Naive thymus-derived CD8-positive, alpha-beta T cell (primary cell): Measurements from ENCODE around the gene TNIP1. TPM values are rescaled to one million over a fixed set of nuclear protein-coding genes. Genes with fewer than 3 reads are reported as not detected.

Experiments
- ATAC-seq, 2 donors: fragments of 150-1000 bp; cut with Tn5 transposase in 1 of 2; sonication (Bioruptor Pico), chemical (Tn5 transposase) in 1 of 2; 1 replicate in 1 of 2; 2 replicates in 1 of 2; pipeline ENCODE4 v1.10.0; 2021; ENCODE audit warnings: mild to moderate bottlenecking in 2 of 2, moderate library complexity in 2 of 2
- POLR2A ChIA-PET: fragments of 350-600 bp; sonication (Branson Sonifier 250); formaldehyde crosslinking; loops from one replicate; lab custom pipeline; 2021; ENCODE audit warnings: antibody characterized with exemption; lab: Charles Lee
- DNase-seq, 10 donors: peaks; one replicate each; pipeline versions ENCODE4 v3.0.0 to v3.0.0-alpha.2; 2020 to 2022
- H3K27ac Mint-ChIP-seq, 10 donors: one replicate each; pipeline ENCODE4 v1.8.0; 2020 to 2022; ENCODE audit warnings: mild to moderate bottlenecking in 10 of 10, mixed read lengths in 10 of 10, moderate library complexity in 4 of 10, inconsistent platforms in 1 of 10
- H3K27me3 Mint-ChIP-seq, 5 donors: one replicate each; pipeline ENCODE4 v1.8.0; 2021 to 2022; ENCODE audit warnings: mixed read lengths in 5 of 5
- H3K36me3 Mint-ChIP-seq, 3 donors: one replicate each; pipeline ENCODE4 v1.8.0; 2020 to 2022; ENCODE audit warnings: mixed read lengths in 3 of 3, mild to moderate bottlenecking in 2 of 3, inconsistent platforms in 1 of 3
- H3K4me1 Mint-ChIP-seq, 4 donors: one replicate each; pipeline ENCODE4 v1.8.0; 2021 to 2022; ENCODE audit warnings: mixed read lengths in 4 of 4
- H3K4me3 Mint-ChIP-seq, 10 donors: one replicate each; pipeline ENCODE4 v1.8.0; 2020 to 2022; ENCODE audit warnings: mild to moderate bottlenecking in 10 of 10, mixed read lengths in 10 of 10, moderate library complexity in 6 of 10, inconsistent platforms in 1 of 10
- H3K9me3 Mint-ChIP-seq, 9 donors: one replicate each; pipeline ENCODE4 v1.8.0; 2020 to 2022; ENCODE audit warnings: mixed read lengths in 9 of 9, mild to moderate bottlenecking in 3 of 9, inconsistent platforms in 1 of 9, moderate library complexity in 1 of 9
- polyA plus RNA-seq, 3 donors: library from polyadenylated mRNA; unstranded; fragments of 300-500 nt; fragmentation: Illumina TruSeq; gene quantifications; one replicate each; pipeline ENCODE4 v1.2.3, GENCODE V29; 2021
- total RNA-seq, 8 experiments: library from RNA in 2 of 8; stranded (reverse) in 2 of 8; gene quantifications; one replicate each; pipeline ENCODE4 v1.2.3 and lab custom pipeline; 2021 to 2026

The TNIP1 gene
- total and polyA plus RNA-seq, 5 experiments from 2014 or later = 25.6 to 140 (median 37.5) TPM

- Mint-ChIP-seq H3K9me3 (no peaks in the 10 kb centered on the region), H3K4me3 (no peak overlapping the region), H3K27me3 (no peaks in the 10 kb centered on the region), H3K27ac (peak overlapping the region in 1 of 10 donors; percentile 39), H3K4me1 (peaks cover 0 to 2% (median 0%) of the 10 kb centered on the region in 4 donors), H3K36me3 (peaks cover 8 to 98% (median 45%) of the 10 kb centered on the region in 3 donors)
- no peak for ATAC-seq
- POLR2A ChIA-PET = interaction anchor here (0.6 to 0.7 kb wide), 2 partner anchors 9 to 255 kb away, joined by 3 to 6 read pairs; partner anchors contain the start of gene SMIM3
- no peak for DNase-seq
These were observed 47.5 kb downstream of the TNIP1 start for GRCh38 chr5:151033217-151033934.

DNA sequence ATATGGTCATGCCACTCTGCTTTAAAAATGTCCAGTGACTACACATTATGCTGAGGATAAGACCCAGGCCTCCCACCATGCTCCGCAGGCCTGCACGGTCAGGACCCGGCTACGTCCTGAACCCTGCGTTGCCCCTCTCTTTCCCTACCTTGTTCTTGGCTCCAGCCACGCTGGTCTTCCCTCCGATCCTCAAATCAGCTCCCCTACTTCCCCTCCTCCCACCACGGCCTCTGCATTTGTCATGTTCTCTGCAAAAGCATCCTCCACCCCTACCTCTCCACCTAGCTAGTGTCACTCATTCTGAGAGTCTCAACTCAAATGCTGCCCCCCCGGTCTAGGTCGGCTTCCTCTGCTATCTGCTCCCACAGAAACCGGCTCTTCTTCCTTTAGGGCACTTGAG lies 49.3 kb downstream of the TNIP1 start:
- no peak overlapping the region for H3K4me3 Mint-ChIP-seq
- no peak for ATAC-seq
- H3K4me1 Mint-ChIP-seq = no peaks in the 10 kb centered on the region
- peaks cover 8 to 83% (median 38%) of the 10 kb centered on the region in 3 donors for H3K36me3 Mint-ChIP-seq
- POLR2A ChIA-PET = no interaction called here
- no peak overlapping the region for H3K27ac Mint-ChIP-seq
- no peak for DNase-seq
- H3K9me3 Mint-ChIP-seq = no peaks in the 10 kb centered on the region
- H3K27me3 Mint-ChIP-seq = no peaks in the 10 kb centered on the region

DNA sequence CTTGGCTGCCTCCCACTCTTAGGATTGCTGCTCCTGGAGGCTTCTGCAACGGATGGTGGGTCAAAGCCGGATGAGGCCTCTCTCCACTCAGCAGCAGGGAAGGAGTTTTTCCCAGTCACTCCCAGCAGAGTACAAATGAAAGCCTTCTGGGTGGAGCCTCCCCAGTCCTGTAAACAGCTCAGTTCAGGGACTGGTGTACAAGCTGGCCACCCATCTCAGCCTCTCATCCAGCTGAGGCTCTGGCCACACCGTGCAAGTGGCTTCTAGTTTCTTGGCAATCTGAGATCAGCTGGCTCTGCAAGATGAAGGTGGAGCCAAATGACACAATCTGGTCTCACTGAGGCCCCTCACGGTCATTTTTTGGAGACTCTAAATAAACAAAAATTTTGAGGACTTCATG lies 50.5 kb downstream of the TNIP1 start:
- H3K9me3 Mint-ChIP-seq = no peaks in the 10 kb centered on the region
- H3K4me1 Mint-ChIP-seq = no peaks in the 10 kb centered on the region
- H3K27me3 Mint-ChIP-seq = no peaks in the 10 kb centered on the region
- H3K4me3 Mint-ChIP-seq = no peak overlapping the region
- peaks cover 8 to 73% (median 32%) of the 10 kb centered on the region in 3 donors for H3K36me3 Mint-ChIP-seq
- POLR2A ChIA-PET = no interaction called here
- no peak overlapping the region for H3K27ac Mint-ChIP-seq
- ATAC-seq (no peak), DNase-seq (no peak)

DNA sequence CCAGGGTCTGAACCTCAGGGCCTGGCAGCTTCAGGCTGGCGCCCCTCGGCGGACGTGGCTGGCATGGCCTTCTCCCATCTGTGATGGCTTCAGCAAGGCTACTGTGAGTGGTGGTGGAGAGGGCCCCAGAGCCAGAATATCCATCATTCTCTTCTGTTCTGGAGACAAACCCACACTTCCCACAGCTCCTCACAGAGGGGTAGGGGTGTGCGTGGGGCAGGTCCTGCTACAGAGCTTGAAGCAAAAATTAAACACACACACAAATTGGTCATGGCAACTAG lies 50.8 kb downstream of the TNIP1 start:
- no peaks in the 10 kb centered on the region for H3K9me3 Mint-ChIP-seq
- H3K27me3 Mint-ChIP-seq = no peaks in the 10 kb centered on the region
- no peak overlapping the region for H3K27ac Mint-ChIP-seq
- DNase-seq = no peak
- POLR2A ChIA-PET = no interaction called here
- no peak overlapping the region for H3K4me3 Mint-ChIP-seq
- no peak for ATAC-seq
- peaks cover 8 to 69% (median 32%) of the 10 kb centered on the region in 3 donors for H3K36me3 Mint-ChIP-seq
- H3K4me1 Mint-ChIP-seq = no peaks in the 10 kb centered on the region

GRCh38 chr5:151029179-151030055 lies 51.4 kb downstream of the TNIP1 start:
- DNase-seq (no peak), ATAC-seq (no peak)
- Mint-ChIP-seq H3K4me1 (peaks cover 0 to 4% (median 2%) of the 10 kb centered on the region in 4 donors), H3K27ac (peak overlapping the region in 1 of 10 donors; percentile 30), H3K9me3 (no peaks in the 10 kb centered on the region), H3K36me3 (peaks cover 8 to 63% (median 29%) of the 10 kb centered on the region in 3 donors), H3K27me3 (no peaks in the 10 kb centered on the region), H3K4me3 (no peak overlapping the region)
- POLR2A ChIA-PET = no interaction called here

GRCh38 chr5:151028717-151029116 lies 52.1 kb downstream of the TNIP1 start:
- no peaks in the 10 kb centered on the region for H3K9me3 Mint-ChIP-seq
- DNase-seq (no peak), ATAC-seq (no peak)
- POLR2A ChIA-PET = no interaction called here
- H3K27me3 Mint-ChIP-seq = no peaks in the 10 kb centered on the region
- no peak overlapping the region for H3K4me3 Mint-ChIP-seq
- peak overlapping the region in 2 of 10 donors; percentile 0 to 57 for H3K27ac Mint-ChIP-seq
- H3K36me3 Mint-ChIP-seq = peaks cover under 1 to 56% (median 27%) of the 10 kb centered on the region in 3 donors
- peaks cover 0 to 10% (median 4%) of the 10 kb centered on the region in 4 donors for H3K4me1 Mint-ChIP-seq

GRCh38 chr5:151027961-151028479 lies 52.8 kb downstream of the TNIP1 start:
- no peak overlapping the region for H3K4me3 Mint-ChIP-seq
- H3K4me1 Mint-ChIP-seq = peaks cover 0 to 10% (median 5%) of the 10 kb centered on the region in 4 donors
- ATAC-seq (no peak), DNase-seq (no peak)
- H3K27ac Mint-ChIP-seq = peak overlapping the region in 1 of 10 donors; percentile 0
- H3K9me3 Mint-ChIP-seq = no peaks in the 10 kb centered on the region
- H3K27me3 Mint-ChIP-seq = no peaks in the 10 kb centered on the region
- POLR2A ChIA-PET = no interaction called here
- H3K36me3 Mint-ChIP-seq = peaks cover 0 to 49% (median 27%) of the 10 kb centered on the region in 3 donors

GRCh38 chr5:151026679-151027078 lies 54.2 kb downstream of the TNIP1 start:
- Mint-ChIP-seq H3K4me1 (peaks cover 2 to 10% (median 5%) of the 10 kb centered on the region in 4 donors), H3K9me3 (no peaks in the 10 kb centered on the region), H3K36me3 (peaks cover 0 to 36% (median 18%) of the 10 kb centered on the region in 3 donors), H3K4me3 (no peak overlapping the region), H3K27ac (peak overlapping the region in 2 of 10 donors; percentile 19 to 54), H3K27me3 (peaks cover 0 to 3% (median 0%) of the 10 kb centered on the region in 5 donors)
- no peak for DNase-seq
- ATAC-seq = no peak
- POLR2A ChIA-PET = no interaction called here

DNA sequence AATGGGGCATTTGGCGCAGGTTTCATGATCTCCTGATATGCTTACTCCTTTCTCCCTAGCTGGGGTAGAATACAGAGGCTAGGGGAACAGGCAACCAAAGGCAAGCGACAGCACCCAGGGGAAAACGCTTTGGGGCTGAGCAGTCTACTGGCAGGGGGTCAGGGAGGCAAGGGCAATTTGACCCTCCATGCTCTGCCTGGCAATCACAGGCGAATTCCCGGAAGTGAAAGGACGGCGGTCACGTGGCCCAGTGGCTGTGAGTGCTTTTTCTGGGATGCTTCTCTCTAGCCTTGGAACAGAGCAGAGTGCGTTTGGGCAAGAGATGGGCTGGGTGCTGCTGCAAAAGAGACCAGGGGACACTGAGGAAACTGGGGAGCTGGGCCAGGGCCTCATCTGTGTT lies 54.7 kb downstream of the TNIP1 start:
- Mint-ChIP-seq H3K36me3 (peaks cover 0 to 30% (median 14%) of the 10 kb centered on the region in 3 donors), H3K9me3 (no peaks in the 10 kb centered on the region), H3K27ac (no peak overlapping the region), H3K27me3 (peaks cover 0 to 4% (median 0%) of the 10 kb centered on the region in 5 donors), H3K4me3 (no peak overlapping the region), H3K4me1 (peaks cover 4 to 12% (median 8%) of the 10 kb centered on the region in 4 donors)
- POLR2A ChIA-PET = no interaction called here
- DNase-seq (no peak), ATAC-seq (no peak)

DNA sequence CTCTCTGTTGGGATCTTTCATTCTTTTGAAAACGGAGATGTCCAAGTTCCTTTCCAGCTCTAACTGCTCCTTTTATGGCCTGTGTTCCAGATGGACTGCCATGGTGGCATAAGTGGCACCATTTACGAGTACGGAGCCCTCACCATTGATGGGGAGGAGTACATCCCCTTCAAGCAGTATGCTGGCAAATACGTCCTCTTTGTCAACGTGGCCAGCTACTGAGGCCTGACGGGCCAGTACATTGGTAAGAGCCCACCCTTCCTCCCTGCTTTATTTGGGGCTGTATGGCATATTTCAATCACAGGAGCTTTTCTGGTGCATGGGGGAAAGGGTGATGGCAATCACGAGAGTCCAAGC lies 55.6 kb downstream of the TNIP1 start:
- Mint-ChIP-seq H3K36me3 (peaks cover 0 to 21% (median 13%) of the 10 kb centered on the region in 3 donors), H3K4me3 (no peak overlapping the region), H3K4me1 (peaks cover 9 to 20% (median 12%) of the 10 kb centered on the region in 4 donors), H3K27me3 (peaks cover 0 to 10% (median 3%) of the 10 kb centered on the region in 5 donors), H3K9me3 (no peaks in the 10 kb centered on the region), H3K27ac (no peak overlapping the region)
- no peak for ATAC-seq
- DNase-seq = no peak
- POLR2A ChIA-PET = no interaction called here

- POLR2A ChIA-PET = interaction anchor here (0.5 kb wide), 1 partner anchor 8 kb away, joined by 3 read pairs; no protein-coding TSS in a partner anchor
These were observed 56.2 kb downstream of the TNIP1 start for GRCh38 chr5:151024440-151025249.

DNA sequence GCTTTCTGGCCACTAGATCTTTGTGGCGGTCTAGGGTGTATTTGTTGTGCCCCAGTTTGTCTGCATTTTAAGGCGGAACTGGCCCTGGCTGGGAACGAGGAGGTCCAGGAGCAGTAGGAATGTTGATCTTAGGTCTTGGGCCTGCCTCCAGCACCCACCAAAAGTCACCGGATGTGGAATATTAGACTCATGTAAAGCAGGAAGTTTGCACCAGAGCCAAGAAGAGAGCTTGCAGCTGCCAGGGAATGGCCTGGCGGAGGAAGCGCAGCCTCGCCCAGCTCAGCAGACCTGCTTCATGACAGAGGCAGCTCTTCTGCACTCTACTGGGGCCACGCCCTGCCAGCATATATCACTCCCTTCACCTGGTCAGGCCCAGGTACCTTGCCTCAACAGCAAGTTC lies 57.2 kb downstream of the TNIP1 start:
- peaks cover 0 to 14% (median 5%) of the 10 kb centered on the region in 5 donors for H3K27me3 Mint-ChIP-seq
- peaks cover 12 to 25% (median 21%) of the 10 kb centered on the region in 4 donors for H3K4me1 Mint-ChIP-seq
- H3K4me3 Mint-ChIP-seq = no peak overlapping the region
- POLR2A ChIA-PET = no interaction called here
- DNase-seq (no peak), ATAC-seq (no peak)
- no peaks in the 10 kb centered on the region for H3K9me3 Mint-ChIP-seq
- H3K36me3 Mint-ChIP-seq = peaks cover 0 to 6% (median 3%) of the 10 kb centered on the region in 3 donors
- H3K27ac Mint-ChIP-seq = peak overlapping the region in 1 of 10 donors; percentile 63

More at GRCh38 chr5:151024440-151025249, 56.2 kb downstream of the TNIP1 start:
- no peak overlapping the region for H3K4me3 Mint-ChIP-seq
- DNase-seq (no peak), ATAC-seq (no peak)
- H3K27me3 Mint-ChIP-seq = peaks cover 0 to 14% (median 3%) of the 10 kb centered on the region in 5 donors
- no peak overlapping the region for H3K27ac Mint-ChIP-seq
- peaks cover 0 to 16% (median 12%) of the 10 kb centered on the region in 3 donors for H3K36me3 Mint-ChIP-seq
- peaks cover 11 to 24% (median 17%) of the 10 kb centered on the region in 4 donors for H3K4me1 Mint-ChIP-seq
- H3K9me3 Mint-ChIP-seq = no peaks in the 10 kb centered on the region
